Memory B cell (primary cell): ENCODE data around the gene LYRM4.

Experiments used
- ATAC-seq: fragments of 150-1000 bp; cut with Tn5 transposase; 2 replicates; pipeline ENCODE4 v1.10.0; 2021; ENCODE audit warnings: low read depth, mild to moderate bottlenecking, moderate library complexity
- DNase-seq, 2 donors: peaks; one replicate each; pipeline ENCODE4 v3.0.0; 2022; ENCODE audit warnings: low spot score in 2 of 2
- H3K27ac Mint-ChIP-seq: one replicate; pipeline ENCODE4 v1.8.0; 2022; ENCODE audit warnings: mild to moderate bottlenecking, moderate library complexity, mixed read lengths
- H3K27me3 Mint-ChIP-seq: one replicate; pipeline ENCODE4 v1.8.0; 2022; ENCODE audit warnings: mixed read lengths
- H3K36me3 Mint-ChIP-seq: one replicate; pipeline ENCODE4 v1.8.0; 2022; ENCODE audit warnings: mild to moderate bottlenecking, mixed read lengths
- H3K4me1 Mint-ChIP-seq: one replicate; pipeline ENCODE4 v1.8.0; 2022; ENCODE audit warnings: mixed read lengths
- H3K4me3 Mint-ChIP-seq: one replicate; pipeline ENCODE4 v1.8.0; 2022; ENCODE audit warnings: mild to moderate bottlenecking, moderate library complexity, mixed read lengths
- H3K9me3 Mint-ChIP-seq: one replicate; pipeline ENCODE4 v1.8.0; 2022; ENCODE audit warnings: mixed read lengths

Gene LYRM4

DNA sequence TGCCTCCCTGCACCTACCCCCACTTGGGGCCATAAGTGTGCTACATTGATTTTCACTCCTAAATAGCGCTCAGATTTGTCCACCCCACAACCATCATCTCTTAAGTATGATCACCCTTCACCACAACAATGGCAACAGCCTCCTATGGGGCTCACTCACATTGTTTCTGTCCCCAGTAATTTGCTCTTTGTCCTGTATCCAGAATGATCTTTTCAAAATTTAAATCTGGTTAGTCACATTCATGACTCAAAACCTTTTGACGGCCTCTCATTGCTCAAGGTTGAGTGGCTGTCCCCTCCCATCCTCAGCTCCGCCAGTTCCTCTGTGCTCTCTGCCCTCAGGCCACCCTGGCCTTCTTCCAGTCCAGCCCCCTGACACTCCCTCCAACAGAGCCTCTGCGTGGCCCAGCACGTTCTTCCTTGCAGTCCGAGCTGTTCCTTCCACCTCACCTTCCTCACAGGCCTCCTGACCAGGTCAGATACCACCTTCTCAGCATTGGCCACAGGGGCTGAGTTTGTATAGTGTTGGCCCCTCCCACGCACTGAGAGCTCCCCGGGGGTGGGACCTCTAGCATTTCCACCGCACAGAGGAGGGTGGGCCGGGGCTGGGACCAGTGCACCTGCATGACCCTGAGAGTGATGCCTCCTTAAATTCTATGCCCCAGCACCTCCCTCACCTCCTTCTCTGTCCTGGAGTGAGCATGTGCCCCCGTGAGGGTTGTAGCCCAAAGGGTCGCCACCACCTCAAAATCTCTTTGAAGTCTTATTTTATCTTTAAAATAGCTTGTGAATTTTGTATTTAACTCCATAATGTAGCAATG, 178.1 kb downstream of the LYRM4 start:
- Mint-ChIP-seq H3K27me3 (peaks cover 12% of the 10 kb centered on the region), H3K27ac (no peak overlapping the region), H3K4me1 (peaks cover 2% of the 10 kb centered on the region), H3K4me3 (no peak overlapping the region), H3K9me3 (no peaks in the 10 kb centered on the region), H3K36me3 (no peaks in the 10 kb centered on the region)
- ATAC-seq = no peak
- no peak for DNase-seq

- Mint-ChIP-seq H3K9me3 (no peaks in the 10 kb centered on the region), H3K36me3 (no peaks in the 10 kb centered on the region), H3K27me3 (peaks cover 9% of the 10 kb centered on the region), H3K27ac (no peak overlapping the region), H3K4me1 (peaks cover 2% of the 10 kb centered on the region), H3K4me3 (no peak overlapping the region)
- no peak for ATAC-seq
- DNase-seq = no peak
Observed at GRCh38 chr6:5081955-5082354, 178.8 kb downstream of the LYRM4 start.

DNA sequence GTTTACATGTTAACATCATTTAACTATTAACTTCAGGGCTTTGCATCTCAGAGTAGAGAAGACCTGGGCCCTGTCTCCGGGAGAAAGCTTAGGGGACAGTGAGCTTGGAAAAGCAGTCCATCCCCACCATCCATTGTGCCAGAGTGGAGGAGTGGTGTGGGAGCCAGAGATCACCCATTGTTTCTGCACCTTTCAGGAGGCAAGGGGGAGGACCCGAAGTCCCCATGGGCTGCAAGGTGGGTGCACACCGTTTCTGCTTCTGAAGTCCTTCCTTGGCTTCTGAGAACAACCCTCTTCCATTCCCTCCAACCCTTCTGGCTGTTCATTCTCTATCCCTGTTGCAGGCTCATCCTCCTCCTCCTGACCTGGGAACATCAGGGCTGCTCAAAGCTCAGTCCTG, 179.6 kb downstream of the LYRM4 start:
- Mint-ChIP-seq H3K27me3 (peaks cover 9% of the 10 kb centered on the region), H3K4me1 (peaks cover 2% of the 10 kb centered on the region), H3K36me3 (no peaks in the 10 kb centered on the region), H3K4me3 (no peak overlapping the region), H3K9me3 (no peaks in the 10 kb centered on the region), H3K27ac (no peak overlapping the region)
- ATAC-seq = no peak
- DNase-seq = no peak

DNA sequence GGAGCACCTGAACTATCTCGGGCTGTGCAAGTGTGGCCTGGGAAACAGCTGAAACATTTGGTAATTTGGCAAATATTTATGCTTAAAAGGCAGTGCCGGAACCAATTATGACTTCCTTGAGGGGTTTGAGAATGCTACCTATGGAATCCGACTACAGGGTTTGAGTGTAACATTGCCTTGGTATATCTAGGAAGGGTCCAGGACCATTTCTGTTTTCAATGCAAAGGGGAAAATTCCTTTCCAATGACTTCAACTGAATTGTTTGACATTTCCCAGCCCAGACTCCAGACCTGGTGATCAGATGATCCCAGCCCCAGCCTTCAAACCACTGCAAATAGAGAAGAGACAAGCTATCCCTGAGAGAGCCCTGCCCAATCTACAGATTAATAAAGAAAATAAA, 180.2 kb downstream of the LYRM4 start:
- Mint-ChIP-seq H3K36me3 (no peaks in the 10 kb centered on the region), H3K27ac (no peak overlapping the region), H3K4me3 (no peak overlapping the region), H3K27me3 (peaks cover 9% of the 10 kb centered on the region), H3K4me1 (peaks cover 2% of the 10 kb centered on the region), H3K9me3 (no peaks in the 10 kb centered on the region)
- ATAC-seq = no peak
- no peak for DNase-seq

- Mint-ChIP-seq H3K27ac (no peak overlapping the region), H3K27me3 (peaks cover 12% of the 10 kb centered on the region), H3K4me1 (peaks cover 2% of the 10 kb centered on the region), H3K9me3 (no peaks in the 10 kb centered on the region), H3K36me3 (no peaks in the 10 kb centered on the region), H3K4me3 (no peak overlapping the region)
- no peak for DNase-seq
- ATAC-seq = no peak
Observed at GRCh38 chr6:5079692-5080091, 181.1 kb downstream of the LYRM4 start.

DNA sequence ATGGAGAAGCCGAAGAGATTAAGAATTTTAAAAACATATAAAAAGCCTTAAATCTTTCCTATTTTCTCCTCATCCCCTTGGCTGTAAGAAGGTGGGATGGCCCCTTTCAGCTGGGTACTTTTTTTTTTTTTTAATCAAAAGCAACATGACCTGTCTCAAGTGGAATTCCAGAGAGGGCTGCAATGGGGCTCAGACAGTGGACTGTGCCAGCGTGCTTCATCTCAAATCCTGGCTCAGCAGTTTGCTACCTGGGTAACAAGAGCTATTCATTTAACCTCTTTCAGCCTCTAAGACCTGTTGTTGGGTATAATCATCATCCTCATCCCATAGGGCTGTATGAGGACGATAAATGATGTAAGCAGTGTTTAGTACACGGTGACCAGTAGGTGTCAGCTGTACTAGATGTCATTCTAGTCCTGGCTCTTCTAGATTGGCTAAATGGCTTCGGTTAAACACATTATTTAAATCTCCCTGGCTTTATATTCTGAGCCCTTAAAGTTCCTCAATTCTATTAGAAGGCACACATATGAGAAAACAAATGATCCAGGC, 182.6 kb downstream of the LYRM4 start:
- H3K9me3 Mint-ChIP-seq = no peaks in the 10 kb centered on the region
- H3K36me3 Mint-ChIP-seq = no peaks in the 10 kb centered on the region
- no peak overlapping the region for H3K4me3 Mint-ChIP-seq
- DNase-seq = no peak
- H3K27me3 Mint-ChIP-seq = peaks cover 9% of the 10 kb centered on the region
- H3K27ac Mint-ChIP-seq = no peak overlapping the region
- ATAC-seq = peak; percentile 59
- H3K4me1 Mint-ChIP-seq = no peaks in the 10 kb centered on the region

DNA sequence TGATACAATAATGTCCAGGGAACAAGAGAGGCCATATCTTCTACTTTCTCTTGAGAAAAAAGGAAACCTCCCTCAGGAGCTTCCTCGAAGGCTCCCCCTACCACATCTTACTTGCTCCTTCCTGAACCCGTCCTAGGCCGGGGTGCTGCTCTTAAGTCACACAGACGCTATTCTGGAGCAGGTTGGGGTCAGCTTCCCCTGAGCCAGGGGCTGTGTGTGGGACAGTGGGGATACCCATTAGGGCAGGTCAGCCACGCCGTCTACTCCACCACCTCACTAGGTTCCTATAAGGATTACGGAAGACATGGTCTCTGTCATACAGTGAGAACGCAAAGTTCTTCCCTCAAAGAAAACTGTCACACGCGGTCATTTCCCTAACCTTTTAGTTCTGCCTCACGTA, 183.8 kb downstream of the LYRM4 start:
- H3K27me3 Mint-ChIP-seq = peaks cover 5% of the 10 kb centered on the region

GRCh38 chr6:5073992-5074391, 186.8 kb downstream of the LYRM4 start:
- DNase-seq = no peak
- no peak for ATAC-seq
- no peak overlapping the region for H3K27ac Mint-ChIP-seq
- H3K4me1 Mint-ChIP-seq = no peaks in the 10 kb centered on the region
- H3K36me3 Mint-ChIP-seq = no peaks in the 10 kb centered on the region
- peaks cover 5% of the 10 kb centered on the region for H3K27me3 Mint-ChIP-seq
- no peak overlapping the region for H3K4me3 Mint-ChIP-seq
- no peaks in the 10 kb centered on the region for H3K9me3 Mint-ChIP-seq

More for the DNA sequence above, 183.8 kb downstream of the LYRM4 start:
- no peak for DNase-seq
- Mint-ChIP-seq H3K4me1 (no peaks in the 10 kb centered on the region), H3K36me3 (no peaks in the 10 kb centered on the region), H3K27ac (no peak overlapping the region), H3K9me3 (no peaks in the 10 kb centered on the region), H3K4me3 (no peak overlapping the region)
- no peak for ATAC-seq

DNA sequence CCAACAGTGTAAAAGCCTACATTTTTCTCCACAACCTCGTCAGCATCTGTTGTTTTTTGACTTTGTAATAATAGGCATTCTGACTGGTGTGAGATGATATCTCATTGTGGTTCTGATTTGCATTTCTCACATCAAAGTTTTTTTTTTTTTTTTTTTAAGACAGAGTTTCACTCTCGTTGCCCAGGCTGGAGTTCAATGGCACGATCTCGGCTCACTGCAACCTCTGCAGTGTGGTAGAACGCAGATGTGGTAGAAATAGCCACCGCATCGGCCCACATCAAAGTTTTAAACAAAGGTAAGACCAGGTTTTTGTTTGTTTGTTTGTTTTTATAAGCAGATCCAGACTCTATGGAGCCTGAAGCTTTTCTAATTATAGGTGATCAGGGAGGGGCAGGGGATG, 188.3 kb downstream of the LYRM4 start:
- H3K4me1 Mint-ChIP-seq = no peaks in the 10 kb centered on the region
- H3K27ac Mint-ChIP-seq = no peak overlapping the region
- no peak overlapping the region for H3K4me3 Mint-ChIP-seq
- no peak for ATAC-seq
- no peaks in the 10 kb centered on the region for H3K36me3 Mint-ChIP-seq
- no peak for DNase-seq
- no peaks in the 10 kb centered on the region for H3K9me3 Mint-ChIP-seq
- H3K27me3 Mint-ChIP-seq = peaks cover 5% of the 10 kb centered on the region

DNA sequence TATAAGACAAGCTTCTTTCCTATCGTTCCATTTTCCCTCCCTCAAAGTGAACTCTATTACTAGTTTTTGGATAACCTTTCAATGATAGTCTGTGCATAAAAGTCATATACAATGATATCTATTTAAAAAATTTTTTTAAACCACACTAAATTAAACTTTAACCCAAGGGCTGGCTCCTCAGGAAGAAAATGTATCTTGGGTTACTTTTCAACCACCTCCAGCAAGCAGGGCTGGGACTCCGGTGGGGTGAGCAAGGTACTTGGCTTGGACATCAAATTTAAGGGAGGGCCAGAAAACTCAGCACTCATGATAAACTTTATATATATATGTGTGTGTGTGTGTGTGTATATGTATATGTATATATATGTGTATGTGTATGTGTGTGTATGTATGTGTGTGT, 189.5 kb downstream of the LYRM4 start:
- peaks cover 2% of the 10 kb centered on the region for H3K9me3 Mint-ChIP-seq
- no peak overlapping the region for H3K27ac Mint-ChIP-seq
- no peak overlapping the region for H3K4me3 Mint-ChIP-seq
- H3K4me1 Mint-ChIP-seq = no peaks in the 10 kb centered on the region
- no peak for DNase-seq
- H3K27me3 Mint-ChIP-seq = peaks cover 5% of the 10 kb centered on the region
- ATAC-seq = no peak
- H3K36me3 Mint-ChIP-seq = peaks cover 3% of the 10 kb centered on the region

DNA sequence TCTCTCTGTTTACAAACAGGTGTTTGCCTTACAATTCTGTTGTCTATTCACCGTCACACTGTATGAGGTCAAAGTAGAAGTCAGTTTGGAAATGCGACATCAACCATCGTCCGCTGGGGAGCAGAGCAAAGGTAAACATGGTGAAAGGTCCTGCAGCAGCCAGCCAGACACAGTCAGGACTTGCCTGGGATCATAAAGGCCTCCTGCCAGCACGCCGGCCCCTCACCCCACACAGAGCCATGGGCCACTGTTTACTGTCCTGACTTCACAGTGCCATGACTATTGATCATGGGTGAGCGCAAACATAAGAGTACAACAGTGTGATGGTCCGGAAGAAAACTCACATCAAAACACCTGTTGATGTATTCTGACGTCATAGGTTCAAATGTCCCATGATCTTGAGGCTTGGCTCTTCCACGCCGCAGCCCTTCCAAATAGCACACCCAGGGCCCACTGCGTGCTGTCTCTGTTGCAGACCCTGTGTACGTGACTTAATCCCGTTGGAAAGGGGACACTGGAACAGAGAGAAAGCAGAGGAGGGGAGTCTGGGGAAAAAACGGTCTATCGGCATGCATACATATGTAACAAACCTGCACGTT, 192.5 kb downstream of the LYRM4 start:
- DNase-seq (no peak), ATAC-seq (no peak)
- H3K27ac Mint-ChIP-seq = no peak overlapping the region
- H3K9me3 Mint-ChIP-seq = peaks cover 2% of the 10 kb centered on the region
- no peak overlapping the region for H3K4me3 Mint-ChIP-seq
- no peaks in the 10 kb centered on the region for H3K27me3 Mint-ChIP-seq
- no peaks in the 10 kb centered on the region for H3K4me1 Mint-ChIP-seq
- H3K36me3 Mint-ChIP-seq = peaks cover 3% of the 10 kb centered on the region

GRCh38 chr6:5067305-5067704, 193.4 kb downstream of the LYRM4 start:
- Mint-ChIP-seq H3K9me3 (peaks cover 2% of the 10 kb centered on the region), H3K27me3 (no peaks in the 10 kb centered on the region), H3K4me1 (no peaks in the 10 kb centered on the region), H3K4me3 (no peak overlapping the region), H3K27ac (no peak overlapping the region), H3K36me3 (peaks cover 3% of the 10 kb centered on the region)
- ATAC-seq (no peak), DNase-seq (no peak)

GRCh38 chr6:5066456-5067093, 194.2 kb downstream of the LYRM4 start:
- H3K9me3 Mint-ChIP-seq = peaks cover 2% of the 10 kb centered on the region
- no peaks in the 10 kb centered on the region for H3K27me3 Mint-ChIP-seq
- no peaks in the 10 kb centered on the region for H3K4me1 Mint-ChIP-seq
- H3K36me3 Mint-ChIP-seq = peaks cover 3% of the 10 kb centered on the region
- H3K4me3 Mint-ChIP-seq = no peak overlapping the region
- ATAC-seq (no peak), DNase-seq (no peak)
- H3K27ac Mint-ChIP-seq = no peak overlapping the region

- Mint-ChIP-seq H3K27me3 (no peaks in the 10 kb centered on the region), H3K27ac (no peak overlapping the region), H3K4me1 (no peaks in the 10 kb centered on the region), H3K9me3 (peaks cover 2% of the 10 kb centered on the region), H3K4me3 (no peak overlapping the region), H3K36me3 (peaks cover 5% of the 10 kb centered on the region)
- no peak for ATAC-seq
- no peak for DNase-seq
Observed at GRCh38 chr6:5063617-5064016, 197.1 kb downstream of the LYRM4 start.
